Prostate gland (tissue), 2 donors: ENCODE results near the gene GLP1R. TPM values are rescaled to one million over a fixed set of nuclear protein-coding genes. Genes with fewer than 3 reads are reported as not detected.

Experiments
- DNase-seq: peaks from one replicate; pipeline ENCODE4 v3.0.0-alpha.2; 2019; ENCODE audit warnings: low spot score
- H3K27ac ChIP-seq, 2 donors: fragments of 200-600 bp; sonication (generic); 2 replicates each; pipeline ENCODE4 v1.5.1; 2017 to 2019
- H3K27me3 ChIP-seq: fragments of 200-600 bp; sonication (generic); replicated peaks from 2 replicates; pipeline ENCODE4 v1.5.1; 2019; ENCODE audit not compliant: insufficient read depth
- H3K36me3 ChIP-seq, 2 donors: fragments of 200-600 bp; sonication (generic); 1 replicate in 1 of 2; 2 replicates in 1 of 2; pipeline versions ENCODE4 v1.5.1 to v1.8.1; 2017 to 2019
- H3K4me1 ChIP-seq: fragments of 200-600 bp; sonication (generic); replicated peaks from 2 replicates; pipeline ENCODE4 v1.5.1; 2019
- H3K4me3 ChIP-seq, 2 donors: fragments of 200-600 bp; sonication (generic); 2 replicates each; pipeline ENCODE4 v1.5.1; 2017 to 2019
- H3K9me3 ChIP-seq: fragments of 200-600 bp; sonication (generic); 2 replicates; pipeline ENCODE4 v1.5.1; 2017
- POLR2A ChIP-seq: fragments of 450-650 bp; IDR thresholded peaks from one replicate; pipeline ENCODE4 v1.6.1; 2016; ENCODE audit warnings: antibody characterized with exemption, mild to moderate bottlenecking
- POLR2AphosphoS5 ChIP-seq: sonication (generic); formaldehyde crosslinking; IDR thresholded peaks from one replicate; pipeline ENCODE4 v1.6.1; 2017; ENCODE audit warnings: antibody characterized with exemption
- WGBS: methylation state at CpG from one replicate; pipeline ENCODE4 v1.1.5; 2018; 5-methylcytosine and 5-hydroxymethylcytosine counted together
- intact Hi-C: fragments of 100-400 bp; cut with DNase I; formaldehyde crosslinking; loops from one replicate; pipeline ENCODE4 v1.14.2; 2022
- total RNA-seq, 2 donors: library from RNA; depleted of rRNA; stranded (reverse); fragments of >200 nt; gene quantifications; one replicate each; pipeline ENCODE4 v1.1.0, GENCODE V29; 2016
- TF ChIP-seq, protein P1 (sequence below), 4 experiments: fragments of 200-600 bp in 2 of 4; fragments of 450-650 bp in 2 of 4; sonication (generic) in 2 of 4; IDR thresholded peaks; 1 replicate in 3 of 4; 2 replicates in 1 of 4; pipeline ENCODE4 v1.5.1; 2016 to 2019; ENCODE audit warnings: antibody characterized with exemption in 4 of 4, mild to moderate bottlenecking in 2 of 4, moderate library complexity in 2 of 4

The GLP1R gene
- total RNA-seq, 2 donors from 2014 or later = 0.23 TPM; not detected in 1

DNA sequence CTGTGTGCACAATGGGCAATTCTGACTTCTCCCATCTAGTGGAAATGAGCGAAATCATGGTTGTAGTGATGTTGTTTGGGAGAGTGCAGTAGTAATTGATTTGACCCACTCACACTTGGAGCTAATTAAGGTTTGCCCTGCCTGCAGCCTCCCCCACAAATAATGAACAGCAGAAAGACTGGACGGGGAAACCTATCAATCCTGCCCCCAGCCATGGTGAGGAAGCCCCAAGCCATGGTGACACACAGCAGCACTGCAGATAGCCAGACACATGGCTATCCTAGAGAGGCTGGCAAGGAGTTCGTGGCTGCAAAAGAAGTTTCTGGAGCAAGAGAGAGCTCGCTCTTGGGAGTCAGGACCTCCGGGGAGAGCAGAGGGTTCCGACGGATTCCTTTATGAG is 38.6 kb downstream of the GLP1R start:
- no peak for DNase-seq
- no peaks in the 10 kb centered on the region for H3K9me3 ChIP-seq
- TF ChIP-seq, protein P1, sequence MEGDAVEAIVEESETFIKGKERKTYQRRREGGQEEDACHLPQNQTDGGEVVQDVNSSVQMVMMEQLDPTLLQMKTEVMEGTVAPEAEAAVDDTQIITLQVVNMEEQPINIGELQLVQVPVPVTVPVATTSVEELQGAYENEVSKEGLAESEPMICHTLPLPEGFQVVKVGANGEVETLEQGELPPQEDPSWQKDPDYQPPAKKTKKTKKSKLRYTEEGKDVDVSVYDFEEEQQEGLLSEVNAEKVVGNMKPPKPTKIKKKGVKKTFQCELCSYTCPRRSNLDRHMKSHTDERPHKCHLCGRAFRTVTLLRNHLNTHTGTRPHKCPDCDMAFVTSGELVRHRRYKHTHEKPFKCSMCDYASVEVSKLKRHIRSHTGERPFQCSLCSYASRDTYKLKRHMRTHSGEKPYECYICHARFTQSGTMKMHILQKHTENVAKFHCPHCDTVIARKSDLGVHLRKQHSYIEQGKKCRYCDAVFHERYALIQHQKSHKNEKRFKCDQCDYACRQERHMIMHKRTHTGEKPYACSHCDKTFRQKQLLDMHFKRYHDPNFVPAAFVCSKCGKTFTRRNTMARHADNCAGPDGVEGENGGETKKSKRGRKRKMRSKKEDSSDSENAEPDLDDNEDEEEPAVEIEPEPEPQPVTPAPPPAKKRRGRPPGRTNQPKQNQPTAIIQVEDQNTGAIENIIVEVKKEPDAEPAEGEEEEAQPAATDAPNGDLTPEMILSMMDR (IDR thresholded peaks at IDR 0.05) = no peak
- TF ChIP-seq POLR2A (no peak), POLR2AphosphoS5 (no peak)
- 74% methylated on average over 7 of the region's 7 CpGs for WGBS
- H3K4me1 ChIP-seq = no peaks in the 10 kb centered on the region
- H3K36me3 ChIP-seq = no peaks in the 10 kb centered on the region
- H3K27ac ChIP-seq = no peak overlapping the region
- no peak overlapping the region for H3K4me3 ChIP-seq
- intact Hi-C loops = loop anchor here (10.0 kb wide), 1 partner anchor 218 kb away; no protein-coding TSS in a partner anchor
- H3K27me3 ChIP-seq = no peaks in the 10 kb centered on the region

DNA sequence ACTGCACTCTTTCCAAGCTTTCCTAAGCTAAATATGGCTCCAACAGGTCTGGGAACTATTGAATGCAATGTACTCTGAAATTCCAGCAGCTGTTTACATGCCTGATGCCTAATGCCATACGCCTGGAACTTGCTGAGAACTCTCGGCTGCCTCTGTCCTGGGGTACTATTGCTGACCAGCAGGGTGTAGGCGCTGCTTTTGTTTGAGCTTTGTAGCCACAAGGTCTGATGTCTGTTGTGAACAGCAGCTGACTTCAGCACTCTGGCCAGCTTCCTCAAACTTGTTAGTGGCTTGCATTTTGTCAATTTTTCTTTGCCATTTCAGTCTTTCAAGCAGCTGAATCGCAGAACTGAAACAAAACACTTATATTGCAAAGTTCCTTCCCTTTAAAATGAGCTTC is 39.8 kb downstream of the GLP1R start:
- H3K27ac ChIP-seq = no peak overlapping the region
- H3K4me3 ChIP-seq = no peak overlapping the region
- intact Hi-C loops = loop anchor here (10.0 kb wide), 1 partner anchor 216 kb away; no protein-coding TSS in a partner anchor
- H3K9me3 ChIP-seq = no peaks in the 10 kb centered on the region
- H3K4me1 ChIP-seq = no peaks in the 10 kb centered on the region
- no peaks in the 10 kb centered on the region for H3K36me3 ChIP-seq
- 21% methylated on average over 4 of the region's 4 CpGs for WGBS
- TF ChIP-seq POLR2A = no peak
- TF ChIP-seq, protein P1 (IDR thresholded peaks at IDR 0.05) = peak in 2 of 4 experiments; percentile 32 to 40
- no peak for DNase-seq
- no peaks in the 10 kb centered on the region for H3K27me3 ChIP-seq

DNA sequence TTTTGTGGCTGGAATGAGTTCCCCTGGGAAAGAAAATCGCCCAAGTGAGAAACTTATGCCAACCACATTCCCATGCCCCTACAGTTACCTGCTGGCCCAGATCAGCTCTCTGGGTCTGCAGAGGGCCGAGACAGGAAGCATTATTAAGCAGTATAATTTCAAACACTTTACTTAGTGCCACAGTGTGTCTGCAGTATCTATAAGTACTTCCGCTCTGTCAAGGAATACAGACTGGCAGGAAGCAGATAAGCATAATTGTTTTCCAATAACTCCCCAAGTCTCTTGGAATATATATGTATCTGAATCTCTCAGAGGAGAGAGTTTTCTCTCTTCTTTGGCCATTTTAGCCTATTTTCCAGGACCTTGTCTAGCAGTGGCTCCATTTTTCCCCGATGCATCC is 41.5 kb downstream of the GLP1R start:
- Histone ChIP-seq H3K36me3 (no peaks in the 10 kb centered on the region), H3K9me3 (no peaks in the 10 kb centered on the region), H3K4me3 (no peak overlapping the region), H3K27me3 (no peaks in the 10 kb centered on the region), H3K4me1 (no peaks in the 10 kb centered on the region), H3K27ac (no peak overlapping the region)
- no peak for DNase-seq
- intact Hi-C loops = no loop called here
- 58% methylated on average over 4 of the region's 4 CpGs for WGBS
- TF ChIP-seq POLR2AphosphoS5 (no peak), POLR2A (no peak)
- TF ChIP-seq, protein P1 (IDR thresholded peaks at IDR 0.05) = no peak

DNA sequence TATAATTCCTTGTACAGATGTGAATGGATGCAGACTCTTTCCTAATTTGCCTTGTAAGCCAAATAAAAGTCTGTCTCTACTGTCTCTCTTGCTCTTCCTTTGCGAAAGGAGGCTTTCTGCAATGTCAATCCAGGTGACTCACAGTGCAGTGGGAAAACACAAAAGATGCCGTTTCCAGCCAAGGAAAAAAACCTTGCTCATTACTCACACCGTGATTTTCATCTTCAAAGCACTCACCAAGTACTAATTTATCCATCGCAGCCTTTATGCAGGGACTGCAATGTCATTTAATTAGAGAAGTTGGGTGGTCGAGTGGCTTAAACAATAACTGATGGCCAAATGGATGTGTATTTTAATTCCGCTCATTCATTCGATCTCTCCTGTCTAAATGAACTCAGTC is 42.6 kb downstream of the GLP1R start:
- H3K27me3 ChIP-seq = no peaks in the 10 kb centered on the region
- H3K4me1 ChIP-seq = no peaks in the 10 kb centered on the region
- 41% methylated on average over 7 of the region's 7 CpGs for WGBS
- no peaks in the 10 kb centered on the region for H3K9me3 ChIP-seq
- H3K27ac ChIP-seq = no peak overlapping the region
- no peak overlapping the region for H3K4me3 ChIP-seq
- DNase-seq = no peak
- TF ChIP-seq POLR2AphosphoS5 (no peak), POLR2A (no peak)
- TF ChIP-seq, protein P1 (IDR thresholded peaks at IDR 0.05) = no peak
- intact Hi-C loops = no loop called here
- no peaks in the 10 kb centered on the region for H3K36me3 ChIP-seq

DNA sequence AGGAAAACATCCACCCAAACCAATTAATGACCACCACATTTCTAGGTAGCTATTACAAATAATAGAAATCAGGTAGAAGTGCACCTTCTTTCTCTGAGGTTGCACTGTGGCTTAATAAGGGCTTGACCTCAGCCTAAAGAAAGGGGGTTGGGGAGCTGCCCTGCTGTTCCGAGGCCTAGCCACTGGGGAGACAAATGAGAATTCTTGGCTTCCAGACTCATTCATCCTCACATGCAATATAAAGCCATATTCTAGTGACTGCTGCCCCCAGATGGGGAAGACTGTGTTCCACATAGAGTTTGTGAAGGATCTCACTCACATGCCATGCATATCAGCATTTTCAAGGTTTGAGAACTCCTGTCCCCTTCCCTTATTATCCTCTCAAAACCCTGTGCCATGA is 43.5 kb downstream of the GLP1R start:
- WGBS = 74% methylated on average over 1 of the region's 1 CpG
- Histone ChIP-seq H3K36me3 (no peaks in the 10 kb centered on the region), H3K4me1 (no peaks in the 10 kb centered on the region), H3K27me3 (no peaks in the 10 kb centered on the region), H3K4me3 (no peak overlapping the region), H3K27ac (no peak overlapping the region), H3K9me3 (no peaks in the 10 kb centered on the region)
- no peak for DNase-seq
- no peak for TF ChIP-seq POLR2A
- TF ChIP-seq POLR2AphosphoS5 = no peak
- TF ChIP-seq, protein P1 (IDR thresholded peaks at IDR 0.05) = no peak
- intact Hi-C loops = no loop called here
